ENCODE measurements around the gene CCL25. TPM values are rescaled to one million over a fixed set of nuclear protein-coding genes. Genes with fewer than 3 reads are reported as not detected.

The CCL25 gene
- total RNA-seq, 2 donors from 2014 or later: not detected

- Histone ChIP-seq H3K9ac (ENCODE audit: extremely low read depth, low read length, poor library complexity, severe bottlenecking) (no peak overlapping the region), H3K36me3 (ENCODE audit: control insufficient read depth, insufficient read depth, low read length) (peaks cover 77% of the 10 kb centered on the region), H3K27me3 (ENCODE audit: control insufficient read depth, insufficient read depth, low read length, poor library complexity, severe bottlenecking) (no peaks in the 10 kb centered on the region), H3K4me3 (ENCODE audit: low read length) (no peak overlapping the region), H3K9me3 (ENCODE audit: control insufficient read depth, low read length) (no peaks in the 10 kb centered on the region), H3K4me1 (ENCODE audit: control insufficient read depth, insufficient read depth, low read length) (no peaks in the 10 kb centered on the region), H3K27ac (ENCODE audit: low read depth, low read length) (no peak overlapping the region)
- H3K4me3 Mint-ChIP-seq: no peak overlapping the region
- no peaks in the 10 kb centered on the region for H3K27me3 Mint-ChIP-seq (ENCODE audit: insufficient read depth)
- H3K4me1 Mint-ChIP-seq: no peaks in the 10 kb centered on the region
- WGBS, 2 experiments (ENCODE audit: insufficient coverage in 1 of 2, insufficient read length in 1 of 2): 95% methylated on average over 11 to 16 of the region's 16 CpGs
- H3K9me3 Mint-ChIP-seq: no peaks in the 10 kb centered on the region
- H3K27ac Mint-ChIP-seq: no peak overlapping the region
- no peak for TF ChIP-seq CTCF (conservative IDR thresholded peaks at IDR 0.05)
- DNase-seq: no peak
- peaks cover 48% of the 10 kb centered on the region for H3K36me3 Mint-ChIP-seq (ENCODE audit: low read depth)
These were observed 58.4 kb downstream of the CCL25 start for GRCh38 chr19:8110931-8111330.

GRCh38 chr19:8111376-8111775 is 58.8 kb downstream of the CCL25 start:
- no peak overlapping the region for H3K27ac ChIP-seq (ENCODE audit: low read depth, low read length)
- no peak for TF ChIP-seq CTCF (conservative IDR thresholded peaks at IDR 0.05)
- no peaks in the 10 kb centered on the region for H3K4me1 ChIP-seq (ENCODE audit: control insufficient read depth, insufficient read depth, low read length)
- Mint-ChIP-seq H3K27me3 (ENCODE audit: insufficient read depth) (no peaks in the 10 kb centered on the region), H3K36me3 (ENCODE audit: low read depth) (peaks cover 53% of the 10 kb centered on the region), H3K4me3 (no peak overlapping the region), H3K27ac (no peak overlapping the region), H3K9me3 (no peaks in the 10 kb centered on the region), H3K4me1 (no peaks in the 10 kb centered on the region)
- DNase-seq: no peak
- WGBS, 2 experiments (ENCODE audit: insufficient coverage in 1 of 2, insufficient read length in 1 of 2): 92 to 94% methylated on average over 7 to 16 of the region's 16 CpGs
- no peak overlapping the region for H3K4me3 ChIP-seq (ENCODE audit: low read length)
- no peak overlapping the region for H3K9ac ChIP-seq (ENCODE audit: extremely low read depth, low read length, poor library complexity, severe bottlenecking)
- H3K27me3 ChIP-seq (ENCODE audit: control insufficient read depth, insufficient read depth, low read length, poor library complexity, severe bottlenecking): no peaks in the 10 kb centered on the region
- no peaks in the 10 kb centered on the region for H3K9me3 ChIP-seq (ENCODE audit: control insufficient read depth, low read length)
- H3K36me3 ChIP-seq (ENCODE audit: control insufficient read depth, insufficient read depth, low read length): peaks cover 75% of the 10 kb centered on the region

Other genes starting within 250 kb of the CCL25 start
- gene EVI5L, start 222.5 kb upstream of the CCL25 start, total RNA-seq: 1 to 10 TPM; 6.4 to 9.2 TPM
- gene PRR36, start 178.4 kb upstream of the CCL25 start, total RNA-seq: 10 to 100 TPM in 1 of 2 donors, 1 to 10 TPM in 1; 9.5 to 20.2 TPM
- gene LRRC8E, start 164.2 kb upstream of the CCL25 start, total RNA-seq: 1 to 10 TPM; 2.8 to 3.4 TPM
- 10 to 100 TPM; 33.4 to 40.0 TPM for gene MAP2K7, start 148.9 kb upstream of the CCL25 start, total RNA-seq
- 1 to 10 TPM in 1 of 2 donors, under 1 TPM in 1; 0.84 to 2.2 TPM for gene TGFBR3L, start 137.9 kb upstream of the CCL25 start, total RNA-seq
- gene SNAPC2, start 132.4 kb upstream of the CCL25 start, total RNA-seq: 10 to 100 TPM; 11.9 to 14.2 TPM
- 10 to 100 TPM; 60.1 to 87.2 TPM for gene CTXN1, start 126.6 kb upstream of the CCL25 start, total RNA-seq
- 10 to 100 TPM; 78.1 to 80.0 TPM for gene TIMM44, start 109.1 kb upstream of the CCL25 start, total RNA-seq
- 100 to 1,000 TPM; 123 to 149 TPM for gene ELAVL1, start 47.1 kb upstream of the CCL25 start, total RNA-seq
- gene FBN3, start 96.8 kb downstream of the CCL25 start, total RNA-seq: 100 to 1,000 TPM; 105 to 143 TPM
- 100 to 1,000 TPM in 1 of 2 donors, 10 to 100 TPM in 1; 76.9 to 105 TPM for gene CERS4, start 156.6 kb downstream of the CCL25 start, total RNA-seq

All from endodermal cell (in vitro differentiated cells).